HCEC 1CT (cell line): ENCODE measurements around the gene MERTK.
A peak's percentile ranks its signal among the peaks of the same experiment; 100 is the strongest.
"Not testable (repeated sequence)": the region's sequence is repeated elsewhere in the genome, so short reads cannot be mapped to it uniquely, and the experiment has no call there.

Experiments used
- DNase-seq: peaks from one replicate; pipeline ENCODE4 v3.0.0-alpha.2; 2017

Gene MERTK

DNA sequence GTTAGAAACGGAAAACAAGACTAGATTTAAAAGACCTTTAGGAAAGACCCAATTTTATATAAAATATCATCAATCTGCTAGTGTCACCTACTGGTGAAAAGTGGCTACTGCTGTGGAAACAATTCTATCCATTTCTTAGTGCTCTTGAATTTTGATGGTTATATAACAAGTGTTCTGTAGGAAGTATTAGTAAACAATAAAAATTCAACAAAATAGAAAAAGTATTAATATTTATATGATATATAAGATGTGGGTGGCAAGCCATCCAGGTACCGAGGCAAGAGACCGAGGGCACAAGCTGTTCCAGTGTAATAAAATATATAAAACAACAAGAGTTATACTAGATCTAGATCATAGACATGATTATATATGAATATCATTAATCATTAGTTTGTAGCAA lies 150.5 kb downstream of the MERTK start:
- DNase-seq = peak; percentile 44

DNA sequence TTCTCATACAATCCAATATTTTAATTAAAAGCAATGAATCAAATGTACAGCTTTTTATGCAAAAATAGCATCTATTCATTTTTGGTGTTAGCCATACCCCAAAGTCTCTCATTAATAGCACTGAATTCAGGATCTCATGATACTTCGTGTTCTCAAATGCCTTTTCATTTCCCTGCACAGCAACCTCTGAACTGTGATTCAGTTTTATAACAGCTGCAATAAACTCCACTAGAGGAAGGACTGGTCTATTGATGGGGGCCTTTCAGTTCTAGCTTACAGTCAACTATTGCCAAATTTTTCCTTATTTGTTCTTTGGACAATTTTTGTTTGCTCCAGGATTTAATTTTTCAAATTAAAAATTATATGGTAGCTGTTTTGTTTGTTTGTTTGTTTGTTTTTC lies 151.9 kb downstream of the MERTK start:
- no peak for DNase-seq

DNA sequence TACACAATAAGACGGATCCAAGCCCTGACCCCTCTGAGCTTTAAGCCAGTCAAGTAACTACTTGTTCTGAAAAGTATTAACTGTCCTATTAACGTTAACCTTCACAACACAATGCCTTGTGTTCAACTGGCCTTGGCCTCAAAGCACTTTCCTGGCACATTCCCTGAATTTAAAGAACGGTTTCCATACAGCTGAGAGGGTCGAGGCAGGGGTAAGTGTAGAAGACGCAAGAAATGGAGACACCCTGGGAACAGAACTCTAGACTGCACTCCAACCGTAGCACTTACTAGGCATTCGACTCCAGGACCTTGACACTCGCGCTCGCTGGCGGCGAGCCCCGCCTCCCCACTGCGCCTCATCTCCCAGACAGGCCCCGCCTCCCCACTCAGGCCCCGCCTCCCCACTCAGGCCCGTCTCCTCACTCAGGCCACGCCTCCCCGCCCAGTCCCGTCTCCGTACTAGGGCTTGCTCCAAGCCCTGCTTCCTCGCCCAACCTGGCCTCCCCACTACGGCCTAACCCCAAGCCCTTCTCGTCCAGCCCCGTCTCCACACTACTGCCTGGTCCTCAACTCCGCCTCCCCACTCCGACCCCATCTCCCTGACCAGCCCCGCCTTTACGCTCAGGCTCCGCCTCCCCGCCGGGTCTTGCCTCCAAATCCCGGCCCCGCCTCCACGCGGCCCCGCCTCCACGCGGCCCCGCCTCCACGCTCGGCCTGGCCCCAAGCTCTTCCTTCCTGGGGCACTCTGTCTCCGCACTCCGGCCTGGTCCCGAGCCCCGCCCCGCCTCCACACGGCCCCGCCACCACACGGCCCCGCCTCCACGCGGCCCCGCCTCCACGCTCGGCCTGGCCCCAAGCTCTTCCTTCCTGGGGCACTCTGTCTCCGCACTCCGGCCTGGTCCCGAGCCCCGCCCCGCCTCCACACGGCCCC lies 155.8 kb downstream of the MERTK start:
- peak; percentile 89 for DNase-seq

DNA sequence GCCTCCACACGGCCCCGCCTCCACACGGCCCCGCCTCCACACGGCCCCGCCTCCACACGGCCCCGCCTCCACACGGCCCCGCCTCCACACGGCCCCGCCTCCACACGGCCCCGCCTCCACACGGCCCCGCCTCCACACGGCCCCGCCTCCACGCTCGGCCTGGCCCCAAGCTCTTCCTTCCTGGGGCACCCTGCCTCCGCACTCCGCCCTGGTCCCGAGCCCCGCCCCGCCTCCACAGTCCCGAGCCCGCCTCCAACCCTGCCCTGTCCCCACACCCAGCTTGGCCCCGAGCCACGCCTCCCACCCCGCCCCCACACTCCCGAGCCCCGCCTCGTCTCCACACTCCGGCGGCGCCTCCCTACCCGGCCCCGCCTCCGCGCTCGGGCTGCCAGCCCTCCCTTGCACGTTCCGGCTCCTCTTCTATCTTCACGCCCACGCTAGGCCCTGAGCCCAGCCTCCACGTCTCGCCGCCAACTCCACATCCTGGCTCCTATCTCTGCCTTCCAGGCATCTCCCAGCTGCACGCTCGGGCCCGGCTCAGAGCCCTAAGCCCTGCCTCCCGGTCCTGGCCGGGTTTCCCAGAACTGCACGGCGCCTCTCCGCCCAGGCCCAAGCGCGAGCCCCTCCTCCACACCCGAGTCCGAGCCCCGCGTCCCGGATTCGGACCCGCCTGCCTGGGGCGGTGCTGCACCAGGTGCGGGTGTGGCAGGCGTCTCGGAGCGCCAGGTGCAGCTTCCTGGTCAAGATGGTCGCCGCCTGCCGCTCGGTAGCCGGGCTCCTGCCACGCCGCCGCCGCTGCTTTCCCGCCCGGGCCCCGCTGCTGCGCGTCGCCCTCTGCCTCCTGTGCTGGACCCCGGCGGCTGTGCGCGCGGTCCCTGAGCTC lies 156.7 kb downstream of the MERTK start, which contains the start of gene TMEM87B:
TMEM87B (plus strand) TSS at position 423 of the 883 bp plus-strand sequence; CDS start at position 746, 323 bp downstream.
- DNase-seq = peak; percentile 97

- peak; percentile 94 for DNase-seq
These were observed 157.6 kb downstream of the MERTK start for GRCh38 chr2:112055730-112056625.

DNA sequence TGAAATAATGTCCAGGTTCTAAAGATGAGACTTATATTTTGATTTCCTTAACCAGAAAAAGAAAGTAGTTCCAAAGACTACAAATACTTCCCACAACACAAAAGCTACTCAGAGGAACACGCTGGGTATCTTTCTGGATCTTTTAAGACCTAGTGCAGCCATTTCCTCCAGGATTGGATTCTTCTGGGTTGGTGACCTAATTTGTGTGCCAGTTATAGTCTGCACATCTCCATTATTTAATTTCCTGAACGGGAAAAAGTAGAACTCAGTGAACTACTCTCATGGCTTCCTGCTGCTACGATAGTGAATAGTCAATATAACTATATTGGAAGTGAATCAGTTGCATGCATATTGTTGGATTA lies 158.2 kb downstream of the MERTK start:
- DNase-seq = no peak

GRCh38 chr2:112059671-112060070 lies 161.3 kb downstream of the MERTK start:
- DNase-seq = no peak

DNA sequence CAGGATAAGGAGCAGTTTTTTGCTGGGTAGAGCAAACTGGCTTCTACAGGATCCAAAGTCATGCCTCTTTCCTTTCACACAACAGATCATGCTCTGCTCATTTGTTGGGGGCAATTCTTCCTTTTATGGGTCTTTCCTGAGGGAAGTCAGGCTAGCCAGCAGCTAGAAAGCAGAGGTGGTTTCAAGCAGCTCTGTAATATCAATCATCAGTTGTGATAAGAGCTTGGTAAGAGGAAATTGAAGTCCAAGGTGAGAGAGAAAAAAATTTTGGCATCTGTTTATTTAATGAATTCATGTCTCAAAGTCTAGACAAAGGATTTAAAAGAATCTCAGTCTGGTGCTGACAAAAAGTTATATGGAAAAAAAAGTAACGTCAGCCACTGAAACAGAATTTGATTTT lies 162.9 kb downstream of the MERTK start:
- no peak for DNase-seq

DNA sequence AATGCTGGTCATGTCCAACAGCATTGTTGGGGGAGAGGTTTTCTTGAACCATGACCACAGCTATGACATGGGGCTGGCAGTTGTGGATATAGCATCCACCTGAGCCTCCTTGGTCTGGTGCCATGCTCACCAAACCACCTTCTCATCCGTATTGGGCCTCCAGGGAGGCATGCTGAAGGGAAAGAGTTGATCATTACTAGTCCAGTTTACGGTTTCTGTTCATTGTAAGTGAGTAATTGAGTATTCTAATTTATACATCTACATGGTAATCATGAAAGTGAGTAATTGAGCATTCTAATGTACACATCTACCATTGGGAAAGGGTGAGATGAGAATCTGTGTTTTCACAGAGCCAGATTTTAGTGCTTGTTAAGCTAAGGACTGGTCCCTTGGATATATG lies 163.4 kb downstream of the MERTK start:
- DNase-seq = no peak

GRCh38 chr2:112062894-112063293 lies 164.5 kb downstream of the MERTK start:
- no peak for DNase-seq

DNA sequence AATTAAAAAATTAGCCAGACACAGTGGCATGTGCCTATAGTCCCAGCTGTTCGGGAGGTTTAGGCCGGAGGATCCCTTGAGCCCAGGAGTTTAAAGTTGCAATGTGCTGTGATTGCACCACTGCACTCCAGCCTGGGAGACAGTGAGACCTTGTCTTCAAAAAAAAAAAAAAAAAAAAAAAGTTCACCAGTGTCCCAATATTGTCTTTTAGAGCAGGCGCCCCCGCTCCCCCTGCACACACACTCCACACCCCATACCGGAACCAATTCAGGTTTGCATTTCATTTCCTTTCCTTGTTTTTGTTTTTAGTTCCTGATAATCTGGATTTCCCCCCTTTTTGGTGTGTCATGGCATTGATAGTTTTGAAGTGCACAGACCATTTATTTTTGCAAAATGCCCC lies 167.1 kb downstream of the MERTK start:
- DNase-seq = no peak

- peak; percentile 89 for DNase-seq
These were observed 167.6 kb downstream of the MERTK start for GRCh38 chr2:112065966-112066365.

DNA sequence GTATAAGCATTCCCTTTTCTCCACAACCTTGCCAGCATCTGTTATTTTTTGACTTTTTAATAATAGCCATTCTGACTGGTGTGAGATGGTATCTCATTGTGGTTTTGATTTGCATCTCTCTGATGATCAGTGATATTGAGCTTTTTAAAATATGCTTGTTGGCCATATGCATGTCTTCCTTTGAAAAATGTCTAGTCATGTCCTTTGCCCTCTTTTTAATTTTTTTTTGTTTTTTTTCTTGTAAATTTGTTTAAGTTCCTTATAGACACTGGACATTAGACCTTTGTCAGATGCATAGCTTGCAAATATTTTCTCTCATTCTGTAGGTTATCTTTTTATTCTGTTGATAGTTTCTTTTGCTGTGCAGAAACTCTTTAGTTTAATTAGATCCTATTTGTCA lies 171.4 kb downstream of the MERTK start:
- not testable (repeated sequence) for DNase-seq

DNA sequence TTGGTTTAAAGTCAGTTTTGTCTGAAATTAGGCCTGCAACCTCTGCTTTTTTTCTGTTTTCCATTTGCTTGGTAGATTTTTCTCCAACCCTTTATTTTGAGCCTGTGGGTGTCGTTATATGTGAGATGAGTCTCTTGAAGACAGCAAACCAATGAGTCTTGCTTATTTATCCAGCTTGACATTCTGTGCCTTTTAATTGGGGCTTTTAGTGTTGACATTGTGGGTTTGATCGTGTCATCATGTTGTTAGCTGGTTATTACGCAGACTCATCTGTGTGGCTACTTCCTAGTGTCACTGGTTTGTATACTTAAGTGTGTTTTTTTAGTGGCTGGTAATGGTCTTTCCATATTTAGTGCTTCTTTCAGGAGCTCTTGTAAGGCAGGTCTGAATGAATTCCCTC lies 175.5 kb downstream of the MERTK start:
- DNase-seq = no peak

DNA sequence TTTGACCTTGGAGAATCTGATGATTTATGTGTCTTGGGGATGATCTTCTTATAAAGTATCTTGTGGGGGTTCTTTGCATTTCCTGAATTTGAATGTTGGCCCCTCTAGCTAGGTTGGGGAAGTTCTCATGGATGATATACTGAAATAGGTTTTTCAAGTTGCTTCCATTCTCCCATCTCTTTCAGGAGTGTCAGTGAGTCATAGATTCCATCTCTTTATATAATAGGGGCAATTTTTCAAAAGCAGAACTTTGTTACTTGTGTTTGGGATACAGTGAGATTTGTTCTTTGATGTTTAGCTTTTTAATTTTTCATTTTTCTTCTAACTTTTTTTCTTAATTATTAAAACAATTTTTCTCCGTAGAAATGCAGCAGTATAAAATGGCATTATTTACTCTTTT lies 176.1 kb downstream of the MERTK start:
- no peak for DNase-seq

DNA sequence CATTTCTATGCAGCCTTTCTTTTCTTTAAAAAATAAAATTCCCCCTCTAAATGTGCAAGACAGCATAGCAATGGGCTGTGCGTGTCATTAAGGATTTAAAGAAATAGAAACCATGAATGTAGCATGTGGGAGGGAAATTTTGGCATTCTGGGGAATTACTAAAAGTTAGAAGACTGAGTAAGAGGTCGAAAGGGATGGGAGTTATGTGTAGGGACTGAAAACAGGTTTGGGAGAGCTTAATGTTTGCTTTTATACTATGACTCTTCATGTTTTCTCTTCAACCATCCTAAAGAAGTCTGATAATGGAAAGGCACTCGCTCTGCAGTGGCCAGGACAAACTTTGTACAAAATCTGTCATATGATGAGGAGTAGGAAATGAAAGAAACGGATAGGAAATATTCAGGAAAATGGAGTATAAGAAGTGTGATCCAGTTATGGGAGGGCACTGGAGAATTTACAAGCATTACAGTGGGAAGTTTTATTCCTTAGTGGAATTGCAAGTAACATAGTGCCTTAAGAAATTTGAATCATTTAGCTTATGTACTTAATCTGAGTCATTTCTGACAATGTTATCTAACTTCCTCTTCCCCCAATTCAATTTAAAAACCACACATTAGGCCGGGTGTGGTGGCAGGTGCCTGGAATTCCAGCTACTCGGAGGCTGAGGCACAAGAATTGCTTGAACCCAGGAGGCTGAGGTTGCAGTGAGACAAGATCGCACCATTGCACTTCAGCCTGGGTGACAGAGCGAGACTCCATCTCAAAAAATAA lies 177.3 kb downstream of the MERTK start:
- no peak for DNase-seq

DNA sequence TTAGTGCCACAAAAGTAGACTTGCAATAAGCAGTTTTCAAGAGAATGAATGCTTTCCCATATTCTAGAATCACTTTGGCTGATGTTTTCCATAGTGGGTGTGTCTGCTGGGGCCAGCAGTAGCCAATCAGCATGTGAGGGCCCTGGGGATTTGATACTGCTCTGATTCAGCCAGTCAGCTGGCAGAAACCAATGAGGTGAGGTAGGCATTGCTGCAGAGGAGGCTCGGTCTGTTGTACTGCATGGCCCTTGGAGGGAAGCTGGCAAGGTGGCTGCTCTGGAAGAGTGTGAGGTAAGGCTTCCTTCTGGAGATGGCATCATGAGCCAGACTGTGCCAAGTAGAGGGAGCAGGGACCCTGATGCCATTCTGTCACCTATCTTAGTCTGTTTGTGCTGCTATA lies 179.4 kb downstream of the MERTK start:
- no peak for DNase-seq
